Measurements from ENCODE around the gene VPS35L.

GRCh38 chr16:19749571-19750080 lies 194.1 kb downstream of the VPS35L start:
- TF ChIP-seq, protein P1, sequence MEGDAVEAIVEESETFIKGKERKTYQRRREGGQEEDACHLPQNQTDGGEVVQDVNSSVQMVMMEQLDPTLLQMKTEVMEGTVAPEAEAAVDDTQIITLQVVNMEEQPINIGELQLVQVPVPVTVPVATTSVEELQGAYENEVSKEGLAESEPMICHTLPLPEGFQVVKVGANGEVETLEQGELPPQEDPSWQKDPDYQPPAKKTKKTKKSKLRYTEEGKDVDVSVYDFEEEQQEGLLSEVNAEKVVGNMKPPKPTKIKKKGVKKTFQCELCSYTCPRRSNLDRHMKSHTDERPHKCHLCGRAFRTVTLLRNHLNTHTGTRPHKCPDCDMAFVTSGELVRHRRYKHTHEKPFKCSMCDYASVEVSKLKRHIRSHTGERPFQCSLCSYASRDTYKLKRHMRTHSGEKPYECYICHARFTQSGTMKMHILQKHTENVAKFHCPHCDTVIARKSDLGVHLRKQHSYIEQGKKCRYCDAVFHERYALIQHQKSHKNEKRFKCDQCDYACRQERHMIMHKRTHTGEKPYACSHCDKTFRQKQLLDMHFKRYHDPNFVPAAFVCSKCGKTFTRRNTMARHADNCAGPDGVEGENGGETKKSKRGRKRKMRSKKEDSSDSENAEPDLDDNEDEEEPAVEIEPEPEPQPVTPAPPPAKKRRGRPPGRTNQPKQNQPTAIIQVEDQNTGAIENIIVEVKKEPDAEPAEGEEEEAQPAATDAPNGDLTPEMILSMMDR (IDR thresholded peaks at IDR 0.05), result no peak
- TF ChIP-seq POLR2AphosphoS5 (IDR thresholded peaks at IDR 0.05) (no peak), POLR2A (IDR thresholded peaks at IDR 0.05) (no peak)

All from prostate gland (tissue), 2 donors.